Measurements from ENCODE around the gene PPFIA4.

Gene PPFIA4

GRCh38 chr1:203126866-203127665, 100.8 kb downstream of the PPFIA4 start:
- no peak for DNase-seq (ENCODE audit: low read depth)

GRCh38 chr1:203127666-203128430, 101.6 kb downstream of the PPFIA4 start, which contains the start of gene ADORA1:
Gene ADORA1 (plus strand): TSS chr1:203127726. CDS start chr1:203128842, 1,116 bp downstream.
- DNase-seq (ENCODE audit: low read depth), result peak; percentile 51

GRCh38 chr1:203128431-203128715, 102.1 kb downstream of the PPFIA4 start:
- no peak for DNase-seq (ENCODE audit: low read depth)

Measured in amniotic epithelial cell (primary cell).